NT2/D1 (cell line): ENCODE results near the gene HBB.

Source experiments
- YY1 ChIP-seq: IDR thresholded peaks from 2 replicates; pipeline ENCODE4 v1.6.1; 2011; ENCODE audit not compliant: insufficient read length, insufficient read depth
- ZNF274 ChIP-seq: IDR thresholded peaks from 2 replicates; pipeline ENCODE4 v1.6.1; 2011; ENCODE audit warnings: mild to moderate bottlenecking, low read depth, low read length

- TF ChIP-seq YY1: no peak
- no peak for TF ChIP-seq ZNF274
Measured at GRCh38 chr11:5250543-5251204, 23.8 kb upstream of the HBB start.
